GM23338 (cell line): ENCODE measurements around the gene ACYP1. TPM values are rescaled to one million over a fixed set of nuclear protein-coding genes. Genes with fewer than 3 reads are reported as not detected.

Experiments used
- ATAC-seq: fragments of 200-7000 bp; cut with Tn5 transposase; 3 replicates; pipeline ENCODE4 v1.9.1; 2020
- DNase-seq: peaks from one replicate; pipeline ENCODE4 v3.0.0-alpha.2; 2015; ENCODE audit warnings: low spot score
- H2AFZ ChIP-seq: fragments of 200-600 bp; sonication (generic); 2 replicates; pipeline ENCODE4 v1.8.0; 2016; ENCODE audit warnings: antibody characterized with exemption, mild to moderate bottlenecking, moderate library complexity
- H3F3A ChIP-seq: fragments of 200-600 bp; sonication (generic); replicated peaks from 2 replicates; pipeline ENCODE4 v1.8.0; 2017; ENCODE audit warnings: antibody characterized with exemption, mixed run types, low read depth
- H3K27ac ChIP-seq: fragments of 200-600 bp; sonication (generic); 2 replicates; pipeline ENCODE4 v1.6.1; 2016; ENCODE audit warnings: low read depth
- H3K27me3 ChIP-seq: fragments of 200-600 bp; sonication (generic); 2 replicates; pipeline ENCODE4 v1.8.0; 2016; ENCODE audit warnings: mild to moderate bottlenecking, mixed run types, moderate library complexity; ENCODE audit not compliant: insufficient read depth
- H3K36me3 ChIP-seq: fragments of 200-600 bp; sonication (generic); 2 replicates; pipeline ENCODE4 v1.8.0; 2016; ENCODE audit warnings: mild to moderate bottlenecking; ENCODE audit not compliant: insufficient read depth
- H3K4me1 ChIP-seq: fragments of 200-600 bp; sonication (generic); 2 replicates; pipeline ENCODE4 v1.8.0; 2016; ENCODE audit warnings: mild to moderate bottlenecking, moderate library complexity; ENCODE audit not compliant: insufficient read depth
- H3K4me2 ChIP-seq: fragments of 200-600 bp; sonication (generic); 2 replicates; pipeline ENCODE4 v1.7.1; 2017; ENCODE audit warnings: mixed run types
- H3K4me3 ChIP-seq: fragments of 200-600 bp; sonication (generic); 2 replicates; pipeline ENCODE4 v1.6.1; 2016; ENCODE audit warnings: mixed run types
- H3K79me2 ChIP-seq: fragments of 200-600 bp; sonication (generic); replicated peaks from 2 replicates; pipeline ENCODE4 v1.8.0; 2017; ENCODE audit warnings: mild to moderate bottlenecking; ENCODE audit not compliant: insufficient read depth
- H3K9me2 ChIP-seq: fragments of 200-600 bp; sonication (generic); 2 replicates; pipeline ENCODE4 v1.8.0; 2017; ENCODE audit not compliant: insufficient read depth
- H4K20me1 ChIP-seq: fragments of 200-600 bp; sonication (generic); replicated peaks from 2 replicates; pipeline ENCODE4 v1.8.0; 2017; ENCODE audit warnings: mild to moderate bottlenecking; ENCODE audit not compliant: insufficient read depth
- H3K27ac Mint-ChIP-seq: 2 replicates; pipeline ENCODE4 v1.8.0; 2020; ENCODE audit warnings: inconsistent platforms, mild to moderate bottlenecking, moderate library complexity, mixed read lengths
- H3K27me3 Mint-ChIP-seq: 3 replicates; pipeline ENCODE4 v1.8.0; 2022; ENCODE audit warnings: low read depth, mild to moderate bottlenecking, moderate library complexity, mixed read lengths, inconsistent platforms; ENCODE audit not compliant: insufficient read depth, poor library complexity
- H3K36me3 Mint-ChIP-seq: 3 replicates; pipeline ENCODE4 v1.8.0; 2021; ENCODE audit warnings: low read depth, mild to moderate bottlenecking, inconsistent platforms, moderate library complexity, mixed read lengths
- H3K4me1 Mint-ChIP-seq: 3 replicates; pipeline ENCODE4 v1.8.0; 2020; ENCODE audit warnings: mild to moderate bottlenecking, inconsistent platforms, mixed read lengths
- H3K4me3 Mint-ChIP-seq: 3 replicates; pipeline ENCODE4 v1.8.0; 2021; ENCODE audit warnings: moderate library complexity, mild to moderate bottlenecking, inconsistent platforms, mixed read lengths
- H3K9me3 Mint-ChIP-seq: 3 replicates; pipeline ENCODE4 v1.8.0; 2020; ENCODE audit warnings: moderate library complexity, mild to moderate bottlenecking, inconsistent platforms, mixed read lengths
- CREB1 ChIP-seq: fragments of 250-450 bp; sonication (Bioruptor Pico); IDR thresholded peaks from 2 replicates; pipeline ENCODE4 v1.5.0; 2020; ENCODE audit warnings: low read depth, mild to moderate bottlenecking, moderate library complexity
- CTCF ChIP-seq, 2 experiments: fragments of 200-600 bp in 1 of 2; sonication (generic) in 1 of 2; conservative IDR thresholded peaks; 2 replicates each; pipeline versions ENCODE4 v1.5.1 to v1.6.1; 2016 to 2017; ENCODE audit warnings: antibody characterized with exemption in 2 of 2, low read depth in 2 of 2, mild to moderate bottlenecking in 2 of 2, moderate library complexity in 1 of 2
- ETS1 ChIP-seq: IDR thresholded peaks from 2 replicates; pipeline ENCODE4 v1.6.1; 2016; ENCODE audit warnings: antibody characterized with exemption
- EZH2 ChIP-seq: fragments of 200-600 bp; sonication (generic); IDR thresholded peaks from one replicate; pipeline ENCODE4 v1.8.0; 2017; ENCODE audit warnings: antibody characterized with exemption, mild to moderate bottlenecking, low read depth; ENCODE audit not compliant: unreplicated experiment
- EZH2phosphoT487 ChIP-seq: fragments of 200-600 bp; sonication (generic); IDR thresholded peaks from one replicate; pipeline ENCODE4 v1.8.1; 2018; ENCODE audit warnings: antibody characterized with exemption; ENCODE audit not compliant: unreplicated experiment
- JUNB ChIP-seq: IDR thresholded peaks from one replicate; pipeline ENCODE4 v1.6.1; 2016; ENCODE audit warnings: antibody characterized with exemption; ENCODE audit not compliant: unreplicated experiment
- NANOG ChIP-seq: IDR thresholded peaks from 2 replicates; pipeline ENCODE4 v1.6.1; 2016; ENCODE audit warnings: antibody characterized with exemption, borderline replicate concordance
- POLR2AphosphoS5 ChIP-seq: IDR thresholded peaks from 2 replicates; pipeline ENCODE4 v1.6.1; 2016; ENCODE audit warnings: antibody characterized with exemption, low read depth
- REST ChIP-seq: IDR thresholded peaks from one replicate; pipeline ENCODE4 v1.6.1; 2018; ENCODE audit warnings: antibody characterized with exemption; ENCODE audit not compliant: unreplicated experiment
- STAT1 ChIP-seq: IDR thresholded peaks from one replicate; pipeline ENCODE4 v1.6.1; 2016; ENCODE audit warnings: antibody characterized with exemption; ENCODE audit not compliant: unreplicated experiment
- ZNF114 ChIP-seq: fragments of 250-450 bp; sonication (Bioruptor Pico); IDR thresholded peaks from 2 replicates; pipeline ENCODE4 v1.5.0; 2020; ENCODE audit warnings: mild to moderate bottlenecking, moderate library complexity
- ZNF331 ChIP-seq: fragments of 250-450 bp; sonication (Bioruptor Pico); IDR thresholded peaks from 2 replicates; pipeline ENCODE4 v1.5.0; 2020; ENCODE audit warnings: low read depth, mild to moderate bottlenecking, moderate library complexity
- ZNF462 ChIP-seq: fragments of 250-450 bp; sonication (Bioruptor Pico); IDR thresholded peaks from 2 replicates; pipeline ENCODE4 v1.5.0; 2020; ENCODE audit warnings: mild to moderate bottlenecking, moderate library complexity
- polyA plus RNA-seq: library from polyadenylated mRNA; unstranded; fragments of >200 nt; fragmentation: Nextera tagmentation; extraction: Ambion mirVana; gene quantifications from 2 replicates; pipeline ENCODE4 v1.2.1, GENCODE V29; 2016
- total RNA-seq: library from RNA; depleted of rRNA; stranded (reverse); fragments of >200 nt; shearing (Covaris generic); gene quantifications from 2 replicates; pipeline ENCODE4 v1.2.3, GENCODE V29; 2014

The ACYP1 gene
- total and polyA plus RNA-seq, 2 experiments from 2014 or later = 18.4 to 104 TPM

- no peaks in the 10 kb centered on the region for H3K4me1 Mint-ChIP-seq
- Histone ChIP-seq H2AFZ (no peak overlapping the region), H3K4me2 (no peak overlapping the region), H3K79me2 (no peaks in the 10 kb centered on the region), H3K27me3 (no peaks in the 10 kb centered on the region), H3K4me3 (no peak overlapping the region), H4K20me1 (no peaks in the 10 kb centered on the region), H3K9me2 (no peaks in the 10 kb centered on the region), H3K27ac (no peak overlapping the region), H3K4me1 (no peaks in the 10 kb centered on the region), H3F3A (no peaks in the 10 kb centered on the region), H3K36me3 (peaks cover 6% of the 10 kb centered on the region; the same call in 1 of the 2 replicates)
- no peak for ATAC-seq
- H3K4me3 Mint-ChIP-seq = no peak overlapping the region
- no peak for DNase-seq
- TF ChIP-seq ETS1 (no peak), POLR2AphosphoS5 (no peak), EZH2phosphoT487 (no peak), EZH2 (no peak), STAT1 (no peak), NANOG (no peak), ZNF114 (CRISPR knock-in tag) (no peak), ZNF462 (CRISPR knock-in tag) (no peak), CTCF (conservative IDR thresholded peaks at IDR 0.05; ENCODE audit: low read depth in 2 of 2) (no peak), ZNF331 (CRISPR knock-in tag) (no peak), JUNB (no peak), REST (no peak), CREB1 (no peak)
- H3K36me3 Mint-ChIP-seq = peaks cover 19% of the 10 kb centered on the region
- H3K27me3 Mint-ChIP-seq = no peaks in the 10 kb centered on the region
- no peaks in the 10 kb centered on the region for H3K9me3 Mint-ChIP-seq
- no peak overlapping the region for H3K27ac Mint-ChIP-seq
Observed at GRCh38 chr14:75013290-75013689, 50.5 kb downstream of the ACYP1 start.
